Right lobe of liver (tissue), 6 donors: Measurements from ENCODE around the gene NDUFS4. TPM values are rescaled to one million over a fixed set of nuclear protein-coding genes. Genes with fewer than 3 reads are reported as not detected.
"Not testable (repeated sequence)": the region's sequence is repeated elsewhere in the genome, so short reads cannot be mapped to it uniquely, and the experiment has no call there.

Source experiments
- ATAC-seq, 4 donors: fragments of 200-7000 bp; cut with Tn5 transposase; one replicate each; pipeline ENCODE4 v1.9.1; 2020; ENCODE audit warnings: mild to moderate bottlenecking in 4 of 4, moderate library complexity in 4 of 4
- DNase-seq, 3 donors: peaks; one replicate each; pipeline ENCODE4 v3.0.0-alpha.2; 2020
- H3K27ac ChIP-seq, 3 donors: fragments of 200-600 bp; one replicate each; pipeline ENCODE4 v1.8.0; 2022
- H3K27me3 ChIP-seq, 2 donors: fragments of 200-600 bp; one replicate each; pipeline ENCODE4 v1.8.0; 2022
- H3K36me3 ChIP-seq, 4 donors: fragments of 200-600 bp; sonication (generic) in 1 of 4; one replicate each; pipeline versions ENCODE4 v1.5.1 to v1.8.0; 2017 to 2022; ENCODE audit warnings: control low read depth in 1 of 4
- H3K4me1 ChIP-seq, 4 donors: fragments of 200-600 bp; sonication (generic) in 1 of 4; one replicate each; pipeline versions ENCODE4 v1.5.1 to v1.8.0; 2017 to 2022; ENCODE audit warnings: control low read depth in 1 of 4
- H3K4me3 ChIP-seq, 3 donors: fragments of 200-600 bp; one replicate each; pipeline ENCODE4 v1.8.0; 2022
- H3K9me3 ChIP-seq, 4 donors: fragments of 200-600 bp; sonication (generic) in 1 of 4; one replicate each; pipeline versions ENCODE4 v1.5.1 to v1.8.0; 2017 to 2022; ENCODE audit warnings: control low read depth in 1 of 4
- CTCF ChIP-seq, 4 donors: fragments of 200-600 bp in 3 of 4; fragments of 450-650 bp in 1 of 4; IDR thresholded peaks; one replicate each; pipeline versions ENCODE4 v1.5.1 to v1.8.0; 2016 to 2022; ENCODE audit warnings: antibody characterized with exemption in 4 of 4, mild to moderate bottlenecking in 2 of 4
- POLR2A ChIP-seq: fragments of 450-650 bp; IDR thresholded peaks from one replicate; pipeline ENCODE4 v1.6.1; 2017; ENCODE audit warnings: antibody characterized with exemption, mild to moderate bottlenecking
- WGBS: methylation state at CpG from one replicate; pipeline ENCODE4 v1.1.6; 2018; ENCODE audit warnings: low coverage, low lambda C conversion rate; ENCODE audit not compliant: insufficient coverage; ENCODE audit errors: missing lambda C conversion rate; 5-methylcytosine and 5-hydroxymethylcytosine counted together
- intact Hi-C, 2 donors: fragments of 100-400 bp; cut with DNase I; formaldehyde crosslinking; loops; one replicate each; pipeline versions ENCODE4 v1.11.2 to v1.14.1; 2022
- total RNA-seq, 6 experiments: library from RNA; depleted of rRNA in 2 of 6; stranded (reverse); fragments of >200 nt in 2 of 6; fragmentation: NEBNext Ultra II Directional in 3 of 6; extraction: Animal tissue kit (Norgen Biotek cat#: 25700) in 3 of 6; gene quantifications; one replicate each; pipeline versions ENCODE4 v1.1.0 to v1.2.4, GENCODE V29; 2016 to 2023
- donor health status: DM: no; HTN: yes; CAD: no.
- donor health status: DM: no; HTN: no; CAD: no.
- donor health status: DM: no; HTN: no; CAD: no.
- donor health status: DM: no; HTN: yes; CAD: no.
- donor health status: DM: no; HTN: yes; CAD: no.

The NDUFS4 gene
- total RNA-seq, 6 experiments from 2014 or later: 44.3 to 69.4 (median 48.8) TPM

DNA sequence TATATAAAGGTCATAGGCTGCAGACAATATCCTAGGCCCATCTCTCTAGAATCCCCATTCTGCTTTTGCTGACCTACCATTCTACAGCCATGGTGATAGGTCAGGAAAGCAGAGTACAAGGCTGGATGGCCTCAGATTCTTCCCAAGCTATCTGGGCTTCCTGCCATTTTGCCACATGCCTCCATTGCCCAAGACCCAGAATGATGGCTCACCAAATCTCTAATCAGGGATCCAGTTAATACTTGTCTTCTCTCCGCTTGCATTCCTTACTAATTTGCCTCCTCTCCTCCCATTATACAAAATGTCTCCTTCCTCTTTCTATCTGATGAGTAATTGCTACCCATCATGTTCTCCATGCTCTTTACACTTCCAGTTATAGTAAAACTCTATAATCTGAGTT lies 22.7 kb upstream of the NDUFS4 start:
- TF ChIP-seq POLR2A (no peak), CTCF (IDR thresholded peaks at IDR 0.05) (no peak)
- DNase-seq: no peak
- intact Hi-C loops: no loop called here

DNA sequence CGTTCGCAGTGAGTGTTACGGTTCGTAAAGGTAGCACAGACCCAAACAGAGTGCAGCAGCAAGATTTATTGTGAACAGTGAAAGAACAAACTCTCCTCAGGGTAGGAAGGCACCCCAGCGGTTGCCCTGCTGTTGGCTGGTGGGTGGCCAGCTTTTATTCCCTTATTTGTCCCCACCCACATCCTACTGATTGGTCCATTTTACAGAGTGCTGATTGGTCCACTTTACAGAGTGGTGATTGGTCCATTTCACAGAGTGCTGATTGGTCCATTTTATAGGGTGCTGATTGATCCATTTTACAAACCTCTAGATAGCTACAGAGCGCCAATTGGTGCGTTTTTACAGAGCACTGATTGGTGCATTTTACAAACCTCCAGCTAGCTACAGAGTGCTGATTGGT lies 19.7 kb upstream of the NDUFS4 start:
- H3K27ac ChIP-seq, DNase-seq, H3K4me3 ChIP-seq, ATAC-seq, intact Hi-C loops, H3K4me1 ChIP-seq, H3K9me3 ChIP-seq, H3K27me3 ChIP-seq, H3K36me3 ChIP-seq: not testable (repeated sequence)
- 97% methylated on average over 5 of the region's 7 CpGs for WGBS

More for the DNA sequence above, 22.7 kb upstream of the NDUFS4 start:
- H3K27ac ChIP-seq: no peak overlapping the region
- no peaks in the 10 kb centered on the region for H3K27me3 ChIP-seq
- no peak overlapping the region for H3K4me3 ChIP-seq
- no peak for ATAC-seq
- no peaks in the 10 kb centered on the region for H3K9me3 ChIP-seq
- H3K4me1 ChIP-seq: no peaks in the 10 kb centered on the region
- 90% methylated on average over 1 of the region's 1 CpG for WGBS
- H3K36me3 ChIP-seq: no peaks in the 10 kb centered on the region

GRCh38 chr5:53541859-53542258 lies 18.6 kb upstream of the NDUFS4 start:
- DNase-seq: no peak
- Histone ChIP-seq H3K27ac (no peak overlapping the region), H3K4me1 (no peaks in the 10 kb centered on the region), H3K36me3 (no peaks in the 10 kb centered on the region), H3K27me3 (no peaks in the 10 kb centered on the region), H3K4me3 (no peak overlapping the region), H3K9me3 (no peaks in the 10 kb centered on the region)
- 82% methylated on average over 2 of the region's 2 CpGs for WGBS
- ATAC-seq: no peak
- TF ChIP-seq POLR2A: no peak
- intact Hi-C loops: no loop called here

DNA sequence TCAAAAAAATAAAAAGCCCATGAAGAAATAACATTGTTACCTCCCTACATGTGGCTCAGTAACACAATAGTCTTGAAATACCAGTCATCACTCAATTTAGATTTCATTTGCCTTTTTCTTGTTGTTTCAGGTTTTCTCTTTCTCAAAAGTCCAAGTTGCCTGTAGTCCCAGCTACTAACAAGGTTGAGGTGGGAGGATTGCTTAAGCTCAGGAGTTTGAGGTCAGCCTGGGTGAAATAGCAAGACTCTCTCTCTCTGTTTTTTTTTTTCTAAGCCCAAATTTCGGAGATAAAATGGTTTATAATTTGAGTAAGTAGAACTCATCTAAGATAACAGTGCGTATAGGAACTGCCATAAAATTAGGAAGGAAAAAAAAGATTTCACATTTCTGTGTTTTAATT lies 17.5 kb upstream of the NDUFS4 start:
- intact Hi-C loops: no loop called here
- no peak for ATAC-seq
- Histone ChIP-seq H3K36me3 (no peaks in the 10 kb centered on the region), H3K27ac (no peak overlapping the region), H3K4me1 (no peaks in the 10 kb centered on the region), H3K4me3 (no peak overlapping the region), H3K27me3 (no peaks in the 10 kb centered on the region), H3K9me3 (no peaks in the 10 kb centered on the region)
- TF ChIP-seq CTCF (IDR thresholded peaks at IDR 0.05): no peak
- no peak for TF ChIP-seq POLR2A
- WGBS: 44% methylated on average over 2 of the region's 2 CpGs
- DNase-seq: no peak

- intact Hi-C loops: no loop called here
- DNase-seq (no peak), ATAC-seq (no peak)
- H3K27ac ChIP-seq: no peak overlapping the region
- no peaks in the 10 kb centered on the region for H3K36me3 ChIP-seq
- no peak overlapping the region for H3K4me3 ChIP-seq
- WGBS: 53% methylated on average over 2 of the region's 2 CpGs
- TF ChIP-seq CTCF (IDR thresholded peaks at IDR 0.05): no peak
- TF ChIP-seq POLR2A: no peak
- no peaks in the 10 kb centered on the region for H3K9me3 ChIP-seq
- no peaks in the 10 kb centered on the region for H3K4me1 ChIP-seq
- no peaks in the 10 kb centered on the region for H3K27me3 ChIP-seq
Observed at GRCh38 chr5:53543401-53543800, 17.0 kb upstream of the NDUFS4 start.

- Histone ChIP-seq H3K27ac (no peak overlapping the region), H3K4me1 (no peaks in the 10 kb centered on the region), H3K27me3 (no peaks in the 10 kb centered on the region), H3K36me3 (no peaks in the 10 kb centered on the region), H3K4me3 (no peak overlapping the region), H3K9me3 (no peaks in the 10 kb centered on the region)
- TF ChIP-seq POLR2A (no peak), CTCF (IDR thresholded peaks at IDR 0.05) (no peak)
- intact Hi-C loops: no loop called here
- WGBS: 62% methylated on average over 2 of the region's 2 CpGs
- no peak for ATAC-seq
- no peak for DNase-seq
Observed at GRCh38 chr5:53545744-53546143, 14.7 kb upstream of the NDUFS4 start.
